Common myeloid progenitor, CD34-positive (primary cell): Measurements from ENCODE around the gene IFT172.

Source experiments
- CTCF ChIA-PET: fragments of 350-600 bp; sonication (Branson Sonifier 250); formaldehyde crosslinking; loops from one replicate; lab custom pipeline; 2021; ENCODE audit warnings: antibody characterized with exemption; lab: Charles Lee
- POLR2A ChIA-PET: fragments of 350-600 bp; sonication (Branson Sonifier 250); formaldehyde crosslinking; loops from one replicate; lab custom pipeline; 2021; ENCODE audit warnings: antibody characterized with exemption; lab: Charles Lee
- DNase-seq, 3 donors: peaks; one replicate each; pipeline versions ENCODE4 v3.0.0 to v3.0.0-alpha.2; 2013
- H3K27ac ChIP-seq, 2 experiments: 1 replicate in 1 of 2; 2 replicates in 1 of 2; pipeline ENCODE4 v1.7.0; 2013; ENCODE audit warnings: inconsistent platforms in 2 of 2, low read length in 2 of 2, mild to moderate bottlenecking in 2 of 2, low read depth in 1 of 2, moderate library complexity in 1 of 2; ENCODE audit not compliant: severe bottlenecking in 2 of 2, insufficient read depth in 1 of 2, poor library complexity in 1 of 2
- H3K27me3 ChIP-seq, 5 experiments: replicated peaks in 2 of 5; 1 replicate in 3 of 5; 2 replicates in 2 of 5; pipeline versions ENCODE4 v1.6.1 to v1.7.0; 2013; ENCODE audit warnings: low read length in 4 of 5, mild to moderate bottlenecking in 2 of 5, moderate library complexity in 2 of 5, inconsistent platforms in 1 of 5; ENCODE audit not compliant: insufficient read depth in 5 of 5, control insufficient read depth in 4 of 5
- H3K36me3 ChIP-seq, 4 experiments: 1 replicate in 2 of 4; 2 replicates in 2 of 4; pipeline versions ENCODE4 v1.6.1 to v1.7.0; 2013; ENCODE audit warnings: low read length in 3 of 4, control low read depth in 1 of 4, mild to moderate bottlenecking in 1 of 4; ENCODE audit not compliant: control insufficient read depth in 4 of 4, insufficient read depth in 4 of 4
- H3K4me1 ChIP-seq, 4 experiments: 1 replicate in 3 of 4; 2 replicates in 1 of 4; pipeline versions ENCODE4 v1.6.1 to v1.7.1; 2013; ENCODE audit warnings: low read length in 3 of 4, mild to moderate bottlenecking in 3 of 4, control low read depth in 1 of 4, inconsistent platforms in 1 of 4, moderate library complexity in 1 of 4; ENCODE audit not compliant: control insufficient read depth in 4 of 4, insufficient read depth in 4 of 4; ENCODE audit errors: control extremely low read depth in 1 of 4
- H3K4me3 ChIP-seq, 7 experiments: 1 replicate in 4 of 7; 2 replicates in 3 of 7; pipeline versions ENCODE4 v1.5.1 to v1.7.0; 2013; ENCODE audit warnings: mild to moderate bottlenecking in 7 of 7, low read length in 6 of 7, moderate library complexity in 6 of 7, inconsistent platforms in 2 of 7, low read depth in 2 of 7, control low read depth in 1 of 7; ENCODE audit not compliant: insufficient read depth in 4 of 7, control insufficient read depth in 1 of 7; ENCODE audit errors: extremely low read depth in 1 of 7
- H3K9me3 ChIP-seq, 5 experiments: 1 replicate in 4 of 5; 2 replicates in 1 of 5; pipeline versions ENCODE4 v1.6.1 to v1.7.1; 2013; ENCODE audit warnings: low read length in 4 of 5, mild to moderate bottlenecking in 2 of 5, inconsistent platforms in 1 of 5, low read depth in 1 of 5, moderate library complexity in 1 of 5; ENCODE audit not compliant: control insufficient read depth in 4 of 5, insufficient read depth in 2 of 5; ENCODE audit errors: control extremely low read depth in 1 of 5
- WGBS: methylation state at CpG from one replicate; pipeline ENCODE4 v1.1.5; 2013; ENCODE audit not compliant: insufficient coverage; 5-methylcytosine and 5-hydroxymethylcytosine counted together

IFT172 gene

DNA sequence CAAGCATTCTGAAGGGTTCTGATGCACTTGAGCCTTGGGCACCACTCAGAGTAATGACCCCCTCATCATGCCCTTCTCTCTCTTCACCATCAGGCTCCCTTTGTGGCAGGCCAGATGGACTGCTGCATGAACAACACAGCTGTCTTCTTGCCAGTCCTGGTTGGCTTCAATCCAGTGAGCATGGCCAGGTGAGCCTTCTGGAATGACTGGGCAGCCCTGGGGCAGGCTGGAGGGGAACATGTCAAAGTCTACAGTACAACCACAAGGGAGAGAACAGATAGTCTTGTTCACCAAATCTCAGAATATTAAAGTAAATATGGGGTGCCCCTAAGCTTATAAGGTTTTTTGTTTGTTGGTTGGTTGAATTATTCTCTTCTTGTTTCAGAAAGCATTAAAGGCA lies 11.5 kb upstream of the IFT172 start:
- H3K4me3 ChIP-seq = no peak overlapping the region
- H3K36me3 ChIP-seq = no peaks in the 10 kb centered on the region
- ChIA-PET POLR2A (no interaction called here), CTCF (interaction anchor here (0.7 kb wide), 1 partner anchor 121 kb away, joined by 3 read pairs; no protein-coding TSS in a partner anchor)
- H3K4me1 ChIP-seq = peaks cover 0 to 3% (median 0%) of the 10 kb centered on the region in 4 experiments
- no peak for DNase-seq
- no peak overlapping the region for H3K27ac ChIP-seq
- H3K9me3 ChIP-seq = no peaks in the 10 kb centered on the region
- H3K27me3 ChIP-seq = peaks cover 3 to 31% (median 20%) of the 10 kb centered on the region in 5 experiments

DNA sequence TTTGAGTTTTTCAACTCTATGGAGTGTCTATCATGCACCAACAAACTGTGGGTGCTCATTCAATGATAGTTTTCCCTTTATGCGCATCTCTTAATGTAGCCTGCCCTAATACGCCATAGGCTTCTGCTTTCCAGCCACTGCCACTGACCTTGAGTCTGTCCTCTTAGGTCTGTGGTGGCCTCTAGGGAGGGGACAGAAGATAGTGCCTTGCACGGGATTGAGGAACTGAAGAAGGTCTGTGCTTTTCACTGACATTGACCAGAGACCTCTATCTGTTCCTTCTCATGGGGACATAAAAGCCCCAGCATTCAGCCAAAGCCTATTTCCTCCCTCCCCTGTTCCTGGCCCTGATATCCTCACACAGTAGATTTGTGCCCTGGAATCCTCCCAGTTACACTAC lies 9.4 kb upstream of the IFT172 start:
- Histone ChIP-seq H3K27ac (no peak overlapping the region), H3K4me3 (no peak overlapping the region), H3K27me3 (peaks cover 3 to 51% (median 28%) of the 10 kb centered on the region in 5 experiments), H3K36me3 (no peaks in the 10 kb centered on the region), H3K9me3 (no peaks in the 10 kb centered on the region), H3K4me1 (peaks cover 0 to 14% (median 11%) of the 10 kb centered on the region in 4 experiments)
- POLR2A ChIA-PET = no interaction called here
- 93% methylated on average over 3 of the region's 3 CpGs for WGBS
- CTCF ChIA-PET = interaction anchor here (1.1 kb wide), 1 partner anchor 10 kb away, joined by 4 read pairs; the partner anchor contains the start of gene IFT172
- DNase-seq = no peak

- H3K4me3 ChIP-seq = no peak overlapping the region
- DNase-seq = no peak
- peaks cover 3 to 60% (median 28%) of the 10 kb centered on the region in 5 experiments for H3K27me3 ChIP-seq
- H3K9me3 ChIP-seq = no peaks in the 10 kb centered on the region
- CTCF ChIA-PET = no interaction called here
- WGBS = 78% methylated on average over 3 of the region's 4 CpGs
- no peak overlapping the region for H3K27ac ChIP-seq
- peaks cover 0 to 14% (median 11%) of the 10 kb centered on the region in 4 experiments for H3K4me1 ChIP-seq
- no peaks in the 10 kb centered on the region for H3K36me3 ChIP-seq
- POLR2A ChIA-PET = no interaction called here
Observed at GRCh38 chr2:27497288-27497627, 7.7 kb upstream of the IFT172 start.

GRCh38 chr2:27496357-27497287 lies 7.1 kb upstream of the IFT172 start, which contains the start of gene GCKR:
Gene GCKR (plus strand): TSS chr2:27496839. CDS start chr2:27496905, 66 bp downstream.
- peaks cover 3 to 60% (median 28%) of the 10 kb centered on the region in 5 experiments for H3K27me3 ChIP-seq
- no peak within 1 kb of the TSS for H3K27ac ChIP-seq
- no peaks in the 10 kb centered on the region for H3K36me3 ChIP-seq
- H3K9me3 ChIP-seq = no peaks in the 10 kb centered on the region
- H3K4me3 ChIP-seq = no peak within 1 kb of the TSS
- ChIA-PET CTCF (no interaction called here), POLR2A (interaction anchor here (0.6 kb wide), 1 partner anchor 508 kb away, joined by 3 read pairs; no protein-coding TSS in a partner anchor)
- DNase-seq = peak; percentile 17 to 42 (median 35)
- WGBS = 87% methylated on average over 10 of the region's 12 CpGs
- H3K4me1 ChIP-seq = peaks cover 0 to 14% (median 11%) of the 10 kb centered on the region in 4 experiments

DNA sequence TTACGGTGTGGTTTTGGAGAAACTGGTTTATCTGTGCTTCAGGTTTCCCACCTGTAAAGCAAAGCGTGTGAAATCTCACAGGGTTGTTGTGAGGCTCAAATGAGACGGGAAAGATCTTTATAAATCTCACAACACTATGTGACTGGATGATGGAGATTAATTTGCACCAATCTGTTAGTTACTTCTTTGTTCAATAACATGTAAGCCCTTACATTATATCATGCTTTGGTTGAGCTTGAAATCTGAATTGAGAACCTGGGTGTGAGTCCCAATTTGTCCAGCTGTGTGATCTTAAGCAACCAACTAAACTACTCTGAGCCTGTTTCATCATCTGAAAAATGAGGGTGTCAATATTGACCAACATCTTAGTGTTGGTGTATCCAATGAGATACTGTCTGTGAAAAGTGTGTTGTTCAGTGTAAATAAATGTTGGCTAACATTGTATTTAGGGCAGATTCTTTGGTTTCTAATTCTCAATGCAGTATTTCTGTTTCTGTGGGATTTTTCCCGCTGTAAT lies 6.4 kb upstream of the IFT172 start:
- no peak overlapping the region for H3K4me3 ChIP-seq
- H3K27ac ChIP-seq = no peak overlapping the region
- peaks cover 3 to 60% (median 28%) of the 10 kb centered on the region in 5 experiments for H3K27me3 ChIP-seq
- H3K36me3 ChIP-seq = no peaks in the 10 kb centered on the region
- peak in 1 of 3 donors; percentile 3 for DNase-seq
- no CpG with 5 or more reads among the region's 4 CpGs for WGBS
- POLR2A ChIA-PET = interaction anchor here (0.6 kb wide), 1 partner anchor 508 kb away, joined by 3 read pairs; no protein-coding TSS in a partner anchor
- peaks cover 0 to 14% (median 11%) of the 10 kb centered on the region in 4 experiments for H3K4me1 ChIP-seq
- CTCF ChIA-PET = no interaction called here
- no peaks in the 10 kb centered on the region for H3K9me3 ChIP-seq

GRCh38 chr2:27494944-27495554 lies 5.5 kb upstream of the IFT172 start, which contains the start of gene FNDC4:
Gene FNDC4 (minus strand): TSS chr2:27495200. CDS start chr2:27494679, 521 bp downstream.
- H3K36me3 ChIP-seq = no peaks in the 10 kb centered on the region
- H3K4me3 ChIP-seq = peak within 1 kb of the TSS; percentile 40 to 72 (median 61)
- peaks cover 3 to 60% (median 28%) of the 10 kb centered on the region in 5 experiments for H3K27me3 ChIP-seq
- ChIA-PET POLR2A (no interaction called here), CTCF (interaction anchor here (0.7 kb wide), 1 partner anchor 47 kb away, joined by 3 read pairs; no protein-coding TSS in a partner anchor)
- WGBS = 0% methylated on average over 50 of the region's 70 CpGs
- H3K4me1 ChIP-seq = peaks cover 0 to 17% (median 11%) of the 10 kb centered on the region in 4 experiments
- no peak within 1 kb of the TSS for H3K27ac ChIP-seq
- DNase-seq = peak in 1 of 3 donors; percentile 33
- H3K9me3 ChIP-seq = no peaks in the 10 kb centered on the region
